ENCODE results near the gene SCMH1.
"Not testable (repeated sequence)": the region's sequence is repeated elsewhere in the genome, so short reads cannot be mapped to it uniquely, and the experiment has no call there.

Gene SCMH1

DNA sequence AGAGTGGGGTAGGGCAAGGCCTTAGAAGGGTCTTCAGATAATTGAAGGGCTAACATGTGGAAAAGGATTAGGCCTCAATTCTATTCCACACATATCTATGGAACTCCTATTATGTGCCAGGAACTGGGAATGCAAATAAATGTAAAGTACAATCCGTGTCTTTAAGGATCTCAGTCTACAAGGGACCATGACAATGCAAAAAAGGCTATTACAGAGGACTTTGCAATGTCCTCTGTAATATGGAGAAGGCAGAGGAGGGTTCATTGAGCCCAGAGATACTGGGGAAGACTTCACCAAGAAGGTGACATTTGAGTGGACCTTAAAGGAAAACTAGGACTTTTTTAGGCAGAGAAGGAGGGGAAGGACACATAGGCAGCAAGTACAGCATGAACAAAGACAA lies 4.5 kb upstream of the SCMH1 start:
- no peak for DNase-seq

DNA sequence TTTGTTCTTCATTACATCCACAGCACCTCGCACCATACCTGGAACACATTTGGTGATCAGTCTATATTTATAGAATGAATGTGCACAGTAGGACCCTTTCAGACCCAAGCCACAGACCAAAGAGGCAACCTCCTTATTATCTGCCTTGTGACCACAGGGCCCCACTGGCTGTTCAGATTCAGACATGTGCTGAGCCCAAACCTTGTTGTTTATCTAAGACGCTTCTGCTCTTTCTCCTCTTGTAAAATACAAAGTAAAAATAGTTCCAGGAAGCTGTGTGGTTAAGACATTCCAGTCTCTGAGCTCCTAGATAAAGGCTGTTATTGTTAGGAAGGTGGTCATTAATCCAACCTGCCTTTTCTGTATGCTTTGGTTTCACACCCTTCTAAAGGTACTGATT lies 3.6 kb upstream of the SCMH1 start:
- peak; percentile 78 for DNase-seq

- DNase-seq, result no peak
These were observed 926 bp upstream of the SCMH1 start for GRCh38 chr1:41243079-41243385.

- peak; percentile 55 for DNase-seq
These were observed 404 bp upstream of the SCMH1 start for GRCh38 chr1:41242342-41243078.

- DNase-seq, result peak; percentile 83
These were observed 755 bp downstream of the SCMH1 start for GRCh38 chr1:41241354-41241748.

DNA sequence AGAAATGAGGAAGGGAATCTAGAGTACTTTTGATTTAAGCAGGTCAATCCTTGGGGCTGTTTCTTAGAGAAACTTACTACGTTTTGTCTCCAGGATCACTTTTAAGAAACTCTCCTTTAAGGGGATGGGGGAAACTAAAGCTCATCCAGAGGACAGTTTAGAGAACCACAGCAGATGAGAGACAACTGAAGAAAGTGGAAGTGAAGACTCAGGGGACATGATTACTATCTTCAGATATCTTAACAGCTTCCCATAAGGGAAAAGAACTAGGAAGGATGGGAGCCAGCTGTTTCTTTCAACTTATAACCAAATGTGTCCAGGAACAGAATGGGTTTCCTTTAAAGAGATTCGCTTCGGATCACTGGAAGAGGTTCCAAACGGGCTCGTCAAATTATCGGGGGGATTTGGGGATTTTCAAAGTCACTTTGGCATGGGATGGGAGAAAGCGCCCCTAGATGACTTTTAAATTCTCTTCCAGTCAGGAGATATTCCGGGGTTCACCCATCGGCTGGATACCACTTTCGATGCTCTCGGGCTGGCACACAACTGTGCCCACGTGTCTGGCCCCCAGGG lies 1.2 kb downstream of the SCMH1 start:
- peak; percentile 61 for DNase-seq

- peak; percentile 81 for DNase-seq
These were observed 2.0 kb downstream of the SCMH1 start for GRCh38 chr1:41239988-41240610.

GRCh38 chr1:41238311-41238988 lies 3.7 kb downstream of the SCMH1 start:
- DNase-seq, result no peak

GRCh38 chr1:41236781-41237180 lies 5.3 kb downstream of the SCMH1 start:
- DNase-seq, result peak; percentile 32

DNA sequence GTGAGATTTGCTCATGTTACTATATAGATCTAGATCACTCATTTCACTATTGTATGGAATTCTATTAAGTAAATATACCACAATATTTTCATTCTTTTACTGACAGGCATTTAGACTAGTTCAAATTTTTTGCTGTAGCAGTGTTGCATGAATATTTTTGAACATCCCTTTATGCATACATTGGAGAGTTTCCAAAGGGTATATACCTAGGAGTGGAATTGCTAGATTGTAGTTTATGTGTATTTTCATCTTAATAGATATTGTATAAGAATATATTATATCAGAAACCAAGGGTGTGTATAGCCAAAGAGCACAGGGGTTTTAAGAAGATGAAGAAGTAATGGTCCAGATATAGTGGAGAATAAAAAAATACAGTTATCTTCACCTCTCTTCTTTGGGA lies 6.2 kb downstream of the SCMH1 start:
- DNase-seq, result no peak

DNA sequence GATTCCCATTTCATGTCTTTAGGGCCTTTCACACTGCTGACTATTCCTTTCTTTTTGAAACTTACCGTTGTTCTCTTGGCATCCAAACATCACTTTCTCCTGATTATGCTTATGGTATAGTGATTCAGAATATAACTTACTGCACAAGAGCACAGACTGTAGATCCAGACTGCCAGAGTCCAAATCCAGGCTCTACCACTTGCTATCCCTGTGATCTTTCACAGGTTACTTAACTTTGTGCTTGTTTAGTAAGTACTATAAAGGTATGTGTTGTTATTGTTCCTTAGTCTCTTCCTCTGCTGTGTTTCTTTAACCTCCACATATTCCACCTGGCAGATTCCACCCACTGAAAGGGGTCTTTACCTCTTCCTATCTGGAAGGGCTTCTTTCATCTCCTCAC lies 8.4 kb downstream of the SCMH1 start:
- no peak for DNase-seq

- peak; percentile 40 for DNase-seq
These were observed 9.8 kb downstream of the SCMH1 start for GRCh38 chr1:41232305-41232704.

DNA sequence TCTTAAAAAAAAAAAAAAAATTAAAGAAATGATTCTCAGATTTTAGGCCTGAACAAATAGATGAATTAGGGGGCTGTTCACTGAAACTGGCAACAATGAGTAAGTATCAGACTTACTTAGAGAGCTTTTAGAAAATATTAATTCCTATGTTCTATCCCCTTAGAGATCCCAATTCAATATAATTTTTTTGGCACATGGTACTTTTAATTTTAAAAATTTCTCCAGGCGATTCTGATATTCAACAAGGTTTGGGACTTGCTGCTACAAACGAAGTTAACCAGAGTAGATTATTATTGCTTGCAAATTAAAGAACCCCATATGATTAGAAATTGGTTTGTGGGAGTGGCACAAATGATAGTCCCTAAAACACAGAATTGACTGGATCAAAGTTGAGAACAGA lies 11.4 kb downstream of the SCMH1 start:
- DNase-seq, result no peak

- not testable (repeated sequence) for DNase-seq
These were observed 12.9 kb downstream of the SCMH1 start for GRCh38 chr1:41229219-41229618.

DNA sequence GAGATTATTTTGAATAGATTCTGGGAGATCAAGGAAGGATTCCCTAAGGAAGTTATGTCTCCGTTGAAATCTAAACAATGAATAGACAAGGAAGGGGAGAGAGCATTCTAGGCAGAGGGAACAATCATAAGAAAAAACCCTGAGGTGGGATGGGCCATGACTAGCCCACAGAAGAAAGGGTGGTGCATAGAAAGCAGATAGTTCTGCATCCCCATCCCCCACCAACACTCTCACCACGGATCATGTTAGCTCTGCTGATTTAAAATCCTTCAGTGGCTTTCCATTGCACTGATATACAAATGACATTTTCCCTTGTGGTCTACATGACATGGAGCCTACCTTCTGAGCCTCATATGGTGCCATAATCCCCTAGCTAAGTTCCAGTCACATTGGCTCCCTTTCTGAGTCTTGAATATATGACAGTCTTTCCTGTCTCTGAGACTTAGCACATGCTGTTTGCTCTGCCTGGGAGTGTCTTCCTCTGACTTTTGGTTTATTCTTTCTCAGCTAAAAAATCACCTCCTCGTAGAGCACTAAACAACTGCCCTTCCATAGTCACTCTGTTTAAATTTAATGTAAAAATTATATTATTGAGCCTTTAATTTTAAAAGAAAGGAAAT lies 15.2 kb downstream of the SCMH1 start:
- DNase-seq, result peak; percentile 49

- DNase-seq, result no peak
These were observed 16.6 kb downstream of the SCMH1 start for GRCh38 chr1:41225495-41225894.

GRCh38 chr1:41222496-41222895 lies 19.6 kb downstream of the SCMH1 start:
- DNase-seq, result peak; percentile 57

DNA sequence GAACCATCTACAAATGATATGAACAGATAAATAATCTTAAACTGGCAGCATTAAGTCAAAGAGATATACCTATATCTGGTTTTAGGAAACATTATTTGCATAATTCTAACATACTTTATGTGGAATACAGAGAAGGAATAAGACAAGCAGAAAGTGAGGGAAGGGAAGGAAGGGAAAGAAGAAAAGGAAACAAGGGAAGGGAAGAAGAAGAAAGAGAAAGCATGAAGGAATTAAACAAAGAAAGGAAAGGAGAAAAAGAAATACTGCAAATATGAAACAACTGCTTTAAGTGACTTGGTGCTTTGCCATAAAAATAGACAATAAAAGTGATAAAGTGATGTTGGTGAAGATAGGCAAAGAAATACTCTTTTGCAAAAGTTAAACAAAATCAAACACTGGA lies 20.1 kb downstream of the SCMH1 start:
- DNase-seq, result no peak

- DNase-seq, result no peak
These were observed 24.0 kb downstream of the SCMH1 start for GRCh38 chr1:41218152-41218551.

- no peak for DNase-seq
These were observed 24.7 kb downstream of the SCMH1 start for GRCh38 chr1:41217441-41217840.

DNA sequence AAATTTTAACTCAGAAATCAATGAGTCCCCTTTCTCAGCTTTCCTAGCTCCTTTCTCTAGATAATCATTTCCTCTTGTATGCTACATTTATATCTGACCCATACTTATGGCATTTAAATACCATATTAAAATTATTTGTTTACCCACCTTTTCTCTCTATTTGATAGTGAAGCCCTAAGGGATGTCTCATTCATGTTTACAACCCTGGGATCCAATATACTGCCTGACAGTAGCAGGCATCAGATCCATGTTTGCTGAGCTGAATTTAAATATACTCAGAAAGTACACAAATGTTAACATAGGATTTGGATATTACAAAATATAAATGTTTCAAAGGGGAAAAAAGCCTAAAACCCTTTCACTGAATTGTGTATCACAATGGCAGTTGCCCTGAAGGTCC lies 26.5 kb downstream of the SCMH1 start:
- DNase-seq, result no peak

DNA sequence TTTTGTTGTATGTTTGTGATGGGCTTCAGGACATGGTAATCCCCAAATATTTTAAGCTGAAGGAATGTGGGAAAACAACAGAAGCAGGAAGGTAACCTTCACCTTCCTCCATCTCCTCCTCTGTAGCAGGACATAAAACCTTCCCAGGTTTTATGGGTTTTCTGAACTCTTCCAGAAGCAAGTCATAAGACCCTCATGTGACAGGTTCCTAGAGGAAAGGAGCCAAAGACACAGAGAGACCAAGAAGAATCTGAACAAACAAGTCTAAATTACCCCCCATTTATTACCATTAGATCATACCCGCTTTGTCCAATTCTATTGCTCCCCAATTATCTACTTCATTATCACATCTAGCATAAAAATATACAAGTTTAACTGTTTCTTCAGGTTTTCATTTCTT lies 28.8 kb downstream of the SCMH1 start:
- DNase-seq, result no peak

DNA sequence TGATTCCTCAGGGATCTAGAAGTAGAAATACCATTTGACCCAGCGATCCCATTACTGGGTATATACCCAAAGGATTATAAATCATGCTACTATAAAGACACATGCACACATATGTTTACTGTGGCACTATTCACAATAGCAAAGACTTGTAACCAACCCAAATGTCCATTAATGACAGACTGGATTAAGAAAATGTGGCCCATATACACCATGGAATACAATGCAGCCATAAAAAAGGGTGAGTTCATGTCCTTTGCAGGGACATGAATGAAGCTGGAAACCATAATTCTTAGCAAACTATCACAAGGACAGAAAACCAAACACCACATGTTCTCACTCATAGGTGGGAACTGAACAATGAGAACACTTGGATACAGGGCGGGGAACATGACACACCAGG lies 30.5 kb downstream of the SCMH1 start:
- not testable (repeated sequence) for DNase-seq

DNA sequence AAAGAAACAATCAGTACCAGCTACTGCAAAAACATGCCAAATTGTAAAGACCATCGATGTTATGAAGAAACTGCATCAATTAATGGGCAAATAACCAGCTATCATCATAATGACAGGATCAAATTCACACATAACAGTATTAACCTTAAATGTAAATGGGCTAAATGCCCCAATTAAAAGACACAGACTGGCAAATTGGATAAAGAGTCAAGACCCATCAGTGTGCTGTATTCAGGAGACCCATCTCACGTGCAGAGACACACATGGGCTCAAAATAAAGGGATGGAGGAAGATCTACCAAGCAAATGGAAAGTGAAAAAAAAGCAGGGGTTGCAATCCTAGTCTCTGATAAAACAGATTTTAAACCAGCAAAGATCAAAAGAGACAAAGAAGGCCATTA lies 35.1 kb downstream of the SCMH1 start:
- not testable (repeated sequence) for DNase-seq
